ENCODE data around the gene UXS1.

GRCh38 chr2:106111882-106112571, 82.1 kb downstream of the UXS1 start:
- TF ChIP-seq, protein P1, sequence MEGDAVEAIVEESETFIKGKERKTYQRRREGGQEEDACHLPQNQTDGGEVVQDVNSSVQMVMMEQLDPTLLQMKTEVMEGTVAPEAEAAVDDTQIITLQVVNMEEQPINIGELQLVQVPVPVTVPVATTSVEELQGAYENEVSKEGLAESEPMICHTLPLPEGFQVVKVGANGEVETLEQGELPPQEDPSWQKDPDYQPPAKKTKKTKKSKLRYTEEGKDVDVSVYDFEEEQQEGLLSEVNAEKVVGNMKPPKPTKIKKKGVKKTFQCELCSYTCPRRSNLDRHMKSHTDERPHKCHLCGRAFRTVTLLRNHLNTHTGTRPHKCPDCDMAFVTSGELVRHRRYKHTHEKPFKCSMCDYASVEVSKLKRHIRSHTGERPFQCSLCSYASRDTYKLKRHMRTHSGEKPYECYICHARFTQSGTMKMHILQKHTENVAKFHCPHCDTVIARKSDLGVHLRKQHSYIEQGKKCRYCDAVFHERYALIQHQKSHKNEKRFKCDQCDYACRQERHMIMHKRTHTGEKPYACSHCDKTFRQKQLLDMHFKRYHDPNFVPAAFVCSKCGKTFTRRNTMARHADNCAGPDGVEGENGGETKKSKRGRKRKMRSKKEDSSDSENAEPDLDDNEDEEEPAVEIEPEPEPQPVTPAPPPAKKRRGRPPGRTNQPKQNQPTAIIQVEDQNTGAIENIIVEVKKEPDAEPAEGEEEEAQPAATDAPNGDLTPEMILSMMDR (IDR thresholded peaks at IDR 0.05) = no peak
- TF ChIP-seq POLR2A (IDR thresholded peaks at IDR 0.05) = no peak
